ENCODE results near the gene PDLIM1.

PDLIM1 gene

GRCh38 chr10:95288303-95288702, 2.5 kb downstream of the PDLIM1 start:
- DNase-seq (ENCODE audit: low read depth): no peak

- no peak for DNase-seq (ENCODE audit: low read depth)
Measured at GRCh38 chr10:95287281-95287680, 3.5 kb downstream of the PDLIM1 start.

GRCh38 chr10:95286707-95287106, 4.1 kb downstream of the PDLIM1 start:
- DNase-seq (ENCODE audit: low read depth): no peak

GRCh38 chr10:95285556-95285955, 5.2 kb downstream of the PDLIM1 start:
- no peak for DNase-seq (ENCODE audit: low read depth)

- DNase-seq (ENCODE audit: low read depth): no peak
Measured at GRCh38 chr10:95284807-95285206, 6.0 kb downstream of the PDLIM1 start.

- DNase-seq (ENCODE audit: low read depth): no peak
Measured at GRCh38 chr10:95282107-95282506, 8.7 kb downstream of the PDLIM1 start.

- no peak for DNase-seq (ENCODE audit: low read depth)
Measured at GRCh38 chr10:95281206-95281605, 9.6 kb downstream of the PDLIM1 start.

- DNase-seq (ENCODE audit: low read depth): no peak
Measured at GRCh38 chr10:95280637-95281036, 10.2 kb downstream of the PDLIM1 start.

GRCh38 chr10:95279042-95279820, 11.6 kb downstream of the PDLIM1 start:
- DNase-seq (ENCODE audit: low read depth): no peak

- no peak for DNase-seq (ENCODE audit: low read depth)
Measured at GRCh38 chr10:95278061-95278988, 12.5 kb downstream of the PDLIM1 start.

GRCh38 chr10:95277614-95278013, 13.2 kb downstream of the PDLIM1 start:
- DNase-seq (ENCODE audit: low read depth): no peak

GRCh38 chr10:95277201-95277570, 13.6 kb downstream of the PDLIM1 start:
- no peak for DNase-seq (ENCODE audit: low read depth)

GRCh38 chr10:95276367-95277200, 14.2 kb downstream of the PDLIM1 start:
- DNase-seq (ENCODE audit: low read depth): no peak

GRCh38 chr10:95275726-95276366, 15.0 kb downstream of the PDLIM1 start:
- no peak for DNase-seq (ENCODE audit: low read depth)

- DNase-seq (ENCODE audit: low read depth): no peak
Measured at GRCh38 chr10:95273393-95274312, 17.1 kb downstream of the PDLIM1 start.

GRCh38 chr10:95268438-95268837, 22.4 kb downstream of the PDLIM1 start:
- DNase-seq (ENCODE audit: low read depth): no peak

GRCh38 chr10:95267251-95267650, 23.6 kb downstream of the PDLIM1 start:
- no peak for DNase-seq (ENCODE audit: low read depth)

- no peak for DNase-seq (ENCODE audit: low read depth)
Measured at GRCh38 chr10:95266674-95267095, 24.1 kb downstream of the PDLIM1 start.

GRCh38 chr10:95265572-95265971, 25.2 kb downstream of the PDLIM1 start:
- no peak for DNase-seq (ENCODE audit: low read depth)

GRCh38 chr10:95264227-95265051, 26.4 kb downstream of the PDLIM1 start:
- no peak for DNase-seq (ENCODE audit: low read depth)

Data from T follicular helper cell (primary cell).